KOPT-K1 (cell line): ENCODE measurements around the gene CYP24A1.
A peak's percentile ranks its signal among the peaks of the same experiment; 100 is the strongest.

Experiments
- H3K27ac ChIP-seq: fragments of 200-600 bp; sonication (generic); 2 replicates; pipeline ENCODE4 v1.5.1; 2016; ENCODE audit warnings: antibody characterized with exemption, mild to moderate bottlenecking, low read depth, low read length; ENCODE audit not compliant: poor library complexity, severe bottlenecking
- H3K36me3 ChIP-seq: fragments of 200-600 bp; sonication (generic); 2 replicates; pipeline ENCODE4 v1.5.1; 2017; ENCODE audit warnings: antibody characterized with exemption, mild to moderate bottlenecking, low read length, moderate library complexity; ENCODE audit not compliant: insufficient read depth
- H3K9me3 ChIP-seq: fragments of 200-600 bp; sonication (generic); 2 replicates; pipeline ENCODE4 v1.5.1; 2017; ENCODE audit warnings: antibody characterized with exemption, low read length, mild to moderate bottlenecking; ENCODE audit not compliant: insufficient read depth, poor library complexity, severe bottlenecking

The CYP24A1 gene

DNA sequence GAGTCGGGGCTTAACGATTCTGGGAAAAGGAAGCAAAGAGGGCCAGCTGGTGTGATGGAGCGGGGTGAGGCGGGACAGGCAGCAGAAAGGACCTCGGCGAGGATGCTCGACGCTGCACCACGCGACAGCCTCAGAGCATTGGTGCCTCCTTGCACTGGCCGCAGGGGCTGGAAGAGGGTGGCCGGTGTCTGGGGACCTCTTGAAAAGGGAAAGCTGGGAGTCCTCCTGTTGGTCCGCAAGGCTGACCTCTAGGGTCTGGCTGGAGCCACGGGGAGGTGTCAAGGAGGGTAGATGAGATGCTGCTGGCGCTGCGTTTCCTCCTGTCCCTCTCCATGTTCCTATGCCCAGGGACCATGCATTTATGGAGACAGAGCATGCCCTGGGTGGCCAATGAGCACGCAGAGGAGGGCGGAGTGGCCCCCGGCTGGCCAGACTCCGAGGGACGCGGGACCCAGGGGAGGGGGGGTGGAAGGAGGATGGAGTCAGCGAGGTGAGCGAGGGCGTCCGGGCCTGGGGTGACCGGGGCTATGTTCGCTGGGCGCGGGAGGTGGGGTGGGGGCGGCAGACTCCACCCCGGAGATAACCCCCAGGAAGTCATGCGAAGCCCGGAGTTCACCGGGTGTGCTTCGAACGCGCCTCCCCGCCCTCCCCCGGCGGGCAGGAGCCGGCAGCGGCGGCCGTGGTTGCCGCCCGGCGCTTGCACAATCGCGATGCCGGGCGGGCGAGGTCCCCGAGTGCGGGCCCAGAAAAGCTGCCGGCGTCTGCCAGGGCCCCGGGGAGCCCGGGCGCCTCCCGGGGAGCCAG is at the start of gene CYP24A1:
Gene CYP24A1, minus strand, starts transcription at position 334 of the 804 bp plus-strand sequence. CDS start 407 bp downstream, outside the sequence.
- Histone ChIP-seq H3K36me3 (no peaks in the 10 kb centered on the region), H3K27ac (no peak within 1 kb of the TSS), H3K9me3 (peaks cover 6% of the 10 kb centered on the region)

- Histone ChIP-seq H3K9me3 (no peaks in the 10 kb centered on the region), H3K27ac (no peak overlapping the region)
Measured at GRCh38 chr20:54223285-54223684, 49.5 kb upstream of the CYP24A1 start.

DNA sequence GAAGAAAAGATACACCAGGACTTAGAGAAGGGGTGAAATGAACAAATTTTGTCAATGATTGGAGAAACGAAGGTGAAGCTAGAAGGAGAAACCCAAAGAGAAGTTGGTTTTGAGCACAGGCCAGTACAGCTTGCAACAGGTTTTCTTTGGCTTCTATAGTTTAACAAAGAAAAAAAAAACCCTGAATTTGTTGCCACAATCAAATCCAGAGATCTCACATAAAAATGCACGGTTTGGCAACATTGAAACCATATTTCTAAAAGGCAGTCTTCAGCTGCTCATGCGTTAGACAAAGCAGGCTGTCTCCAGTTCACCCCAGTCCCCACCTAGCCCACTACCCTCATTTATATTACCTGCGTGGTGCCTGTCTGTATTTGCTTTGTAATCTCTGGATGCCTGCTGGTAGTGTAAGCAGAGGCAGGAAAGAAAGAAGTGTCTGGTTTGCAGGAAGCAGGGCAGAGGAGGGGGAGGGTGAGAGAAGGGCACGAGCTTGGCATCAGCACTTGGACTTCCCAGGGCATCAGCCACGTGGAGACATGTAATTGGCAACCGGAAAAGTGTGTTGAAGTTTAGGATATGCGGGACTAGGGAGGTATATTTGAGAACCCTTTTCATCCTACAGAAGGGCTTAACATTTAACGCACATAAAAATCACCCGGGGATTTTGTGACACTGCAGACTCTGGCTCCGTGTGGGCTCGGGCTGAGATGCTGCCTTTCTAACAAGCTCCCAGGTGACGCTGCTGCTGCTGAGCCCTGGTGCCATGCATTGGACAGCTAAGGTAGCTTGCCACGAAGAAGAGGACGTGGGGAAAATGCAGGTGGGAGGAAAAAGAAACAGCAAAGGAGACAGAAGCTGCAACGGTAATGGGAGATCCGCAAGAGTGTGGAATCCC is 48.5 kb upstream of the CYP24A1 start:
- no peaks in the 10 kb centered on the region for H3K9me3 ChIP-seq
- peaks cover 11% of the 10 kb centered on the region for H3K36me3 ChIP-seq
- H3K27ac ChIP-seq = no peak overlapping the region

More at GRCh38 chr20:54223285-54223684, 49.5 kb upstream of the CYP24A1 start:
- H3K36me3 ChIP-seq = 0 out of 2 replicates have a peak, but pooled peaks cover 4% of the 10 kb centered on the region

GRCh38 chr20:54221353-54221752 is 47.6 kb upstream of the CYP24A1 start:
- no peak overlapping the region for H3K27ac ChIP-seq
- peaks cover 17% of the 10 kb centered on the region for H3K36me3 ChIP-seq
- no peaks in the 10 kb centered on the region for H3K9me3 ChIP-seq

DNA sequence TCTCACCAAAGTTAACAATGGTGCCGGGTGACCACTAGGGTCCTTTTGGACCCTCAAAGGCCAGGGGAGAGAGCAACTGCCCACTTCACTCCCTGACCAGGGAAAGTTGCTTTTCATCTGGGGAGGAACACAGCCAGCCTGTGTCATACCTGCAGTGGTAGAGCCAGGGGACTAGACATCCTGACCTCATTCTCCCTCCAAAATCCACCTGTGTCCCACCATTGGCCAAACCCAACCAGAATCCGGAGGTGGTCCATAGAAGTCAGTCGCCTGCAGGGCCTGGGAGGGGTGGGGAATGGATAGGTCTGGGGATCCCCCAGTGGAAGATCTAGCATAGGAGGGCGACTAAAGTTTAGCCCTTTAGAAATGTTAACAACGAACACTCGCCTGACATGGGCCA is 46.9 kb upstream of the CYP24A1 start:
- H3K9me3 ChIP-seq = no peaks in the 10 kb centered on the region
- no peak overlapping the region for H3K27ac ChIP-seq
- H3K36me3 ChIP-seq = peaks cover 23% of the 10 kb centered on the region

- Histone ChIP-seq H3K36me3 (peaks cover 31% of the 10 kb centered on the region), H3K9me3 (no peaks in the 10 kb centered on the region), H3K27ac (no peak overlapping the region)
Measured at GRCh38 chr20:54219751-54220426, 46.1 kb upstream of the CYP24A1 start.

- H3K9me3 ChIP-seq = no peaks in the 10 kb centered on the region
- H3K27ac ChIP-seq = no peak overlapping the region
- H3K36me3 ChIP-seq = peaks cover 36% of the 10 kb centered on the region
Measured at GRCh38 chr20:54218470-54218869, 44.7 kb upstream of the CYP24A1 start.

GRCh38 chr20:54217762-54218161 is 44.0 kb upstream of the CYP24A1 start:
- peaks cover 36% of the 10 kb centered on the region for H3K36me3 ChIP-seq
- H3K27ac ChIP-seq = no peak overlapping the region
- no peaks in the 10 kb centered on the region for H3K9me3 ChIP-seq

DNA sequence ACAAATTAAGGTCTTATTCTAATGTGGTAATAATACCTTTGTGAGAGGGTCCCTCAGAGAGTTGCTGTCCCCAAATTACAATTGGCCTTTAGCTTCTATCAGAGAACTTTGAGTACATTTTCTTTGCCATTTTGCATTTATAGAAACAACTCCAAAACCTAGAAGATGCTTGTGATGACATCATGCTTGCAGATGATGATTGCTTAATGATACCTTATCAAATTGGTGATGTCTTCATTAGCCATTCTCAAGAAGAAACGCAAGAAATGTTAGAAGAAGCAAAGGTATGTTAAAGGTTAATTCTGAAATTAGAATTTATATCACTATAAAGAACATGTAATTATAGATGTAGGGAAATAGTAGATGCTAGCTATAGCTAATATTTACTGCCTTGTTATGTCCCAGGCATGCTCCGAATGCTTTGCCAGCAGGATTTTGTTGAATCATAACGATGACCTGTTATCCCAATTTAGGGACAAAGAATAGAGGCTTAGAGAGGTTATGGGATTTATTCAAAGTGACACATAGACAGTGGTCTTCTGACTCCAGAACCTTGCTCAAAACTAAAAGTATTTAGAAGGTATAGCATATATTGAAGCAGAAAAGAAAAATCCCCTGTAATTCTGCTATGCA is 41.5 kb upstream of the CYP24A1 start:
- no peak overlapping the region for H3K27ac ChIP-seq
- no peaks in the 10 kb centered on the region for H3K9me3 ChIP-seq
- peaks cover 36% of the 10 kb centered on the region for H3K36me3 ChIP-seq

GRCh38 chr20:54214566-54214965 is 40.8 kb upstream of the CYP24A1 start:
- Histone ChIP-seq H3K9me3 (no peaks in the 10 kb centered on the region), H3K27ac (no peak overlapping the region), H3K36me3 (peaks cover 36% of the 10 kb centered on the region)

- H3K9me3 ChIP-seq = no peaks in the 10 kb centered on the region
- H3K36me3 ChIP-seq = peaks cover 32% of the 10 kb centered on the region
- H3K27ac ChIP-seq = no peak overlapping the region
Measured at GRCh38 chr20:54212871-54213270, 39.1 kb upstream of the CYP24A1 start.

GRCh38 chr20:54212226-54212625 is 38.4 kb upstream of the CYP24A1 start:
- H3K9me3 ChIP-seq = no peaks in the 10 kb centered on the region
- no peak overlapping the region for H3K27ac ChIP-seq
- peaks cover 25% of the 10 kb centered on the region for H3K36me3 ChIP-seq

GRCh38 chr20:54209216-54209813 is 35.5 kb upstream of the CYP24A1 start:
- no peaks in the 10 kb centered on the region for H3K36me3 ChIP-seq
- no peaks in the 10 kb centered on the region for H3K9me3 ChIP-seq
- H3K27ac ChIP-seq = no peak overlapping the region

DNA sequence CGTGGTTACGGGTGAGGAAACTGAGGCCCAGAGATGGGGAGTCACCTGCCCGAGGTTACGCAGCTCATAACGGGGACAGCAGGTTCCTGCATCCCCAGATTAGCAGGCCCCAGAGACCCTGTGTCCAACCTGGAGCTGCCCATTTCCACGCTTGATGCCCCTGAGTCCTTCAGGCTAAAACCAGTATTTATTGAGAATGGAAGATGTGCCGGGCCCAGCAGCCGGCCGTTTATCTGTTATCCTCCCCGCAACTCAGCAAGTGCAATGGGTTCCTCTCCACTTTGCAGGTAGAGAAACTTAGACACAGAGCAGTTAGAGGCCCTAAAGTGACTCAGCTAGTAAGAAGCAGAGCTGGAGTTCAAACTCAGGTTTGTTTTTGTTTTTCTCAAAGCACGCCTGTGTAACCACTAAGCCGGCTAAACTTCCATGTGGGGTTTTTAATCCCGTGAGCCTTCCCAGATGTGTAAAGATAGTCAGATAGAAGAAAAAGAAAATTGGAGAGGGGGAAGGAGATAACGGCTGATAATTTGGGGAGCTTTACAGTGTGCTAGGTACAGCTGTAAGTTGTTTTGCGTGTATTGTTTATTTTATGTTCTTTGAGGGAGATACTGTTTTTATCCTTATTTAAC is 34.9 kb upstream of the CYP24A1 start:
- H3K27ac ChIP-seq = peak overlapping the region; percentile 84
- H3K9me3 ChIP-seq = no peaks in the 10 kb centered on the region
- H3K36me3 ChIP-seq = no peaks in the 10 kb centered on the region
